Measurements from ENCODE around the gene LRP8. TPM values are rescaled to one million over a fixed set of nuclear protein-coding genes. Genes with fewer than 3 reads are reported as not detected.

The LRP8 gene
- total and polyA plus RNA-seq, 2 donors from 2014 or later, result 1.4 to 6.9 TPM

DNA sequence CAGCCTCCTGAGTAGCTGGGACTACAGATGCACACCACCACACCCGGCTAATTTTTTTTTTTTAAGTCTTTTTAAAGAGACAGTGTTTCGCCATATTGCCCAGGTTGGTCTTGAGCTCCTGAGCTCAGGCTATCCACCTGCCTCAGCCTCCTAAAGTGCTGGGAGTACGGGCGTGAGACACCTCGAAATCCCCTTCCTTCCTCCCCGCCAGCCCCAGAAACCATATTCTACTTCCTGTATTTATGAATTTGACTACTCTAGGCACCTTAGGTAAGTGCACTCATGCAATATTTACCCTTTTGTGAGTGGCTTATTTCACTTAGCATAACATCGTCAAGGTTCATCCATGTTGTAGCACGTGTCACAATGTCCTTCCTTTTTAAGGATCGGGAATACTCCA, 6.9 kb upstream of the LRP8 start:
- DNase-seq (peak in 2 of 5 donors; percentile 2 to 23), FAIRE-seq (no peak)
- H3K9me3 ChIP-seq (ENCODE audit: control insufficient read depth in 2 of 3, insufficient read depth in 1 of 3, low read length in 3 of 3), result no peaks in the 10 kb centered on the region
- TF ChIP-seq, protein P1, sequence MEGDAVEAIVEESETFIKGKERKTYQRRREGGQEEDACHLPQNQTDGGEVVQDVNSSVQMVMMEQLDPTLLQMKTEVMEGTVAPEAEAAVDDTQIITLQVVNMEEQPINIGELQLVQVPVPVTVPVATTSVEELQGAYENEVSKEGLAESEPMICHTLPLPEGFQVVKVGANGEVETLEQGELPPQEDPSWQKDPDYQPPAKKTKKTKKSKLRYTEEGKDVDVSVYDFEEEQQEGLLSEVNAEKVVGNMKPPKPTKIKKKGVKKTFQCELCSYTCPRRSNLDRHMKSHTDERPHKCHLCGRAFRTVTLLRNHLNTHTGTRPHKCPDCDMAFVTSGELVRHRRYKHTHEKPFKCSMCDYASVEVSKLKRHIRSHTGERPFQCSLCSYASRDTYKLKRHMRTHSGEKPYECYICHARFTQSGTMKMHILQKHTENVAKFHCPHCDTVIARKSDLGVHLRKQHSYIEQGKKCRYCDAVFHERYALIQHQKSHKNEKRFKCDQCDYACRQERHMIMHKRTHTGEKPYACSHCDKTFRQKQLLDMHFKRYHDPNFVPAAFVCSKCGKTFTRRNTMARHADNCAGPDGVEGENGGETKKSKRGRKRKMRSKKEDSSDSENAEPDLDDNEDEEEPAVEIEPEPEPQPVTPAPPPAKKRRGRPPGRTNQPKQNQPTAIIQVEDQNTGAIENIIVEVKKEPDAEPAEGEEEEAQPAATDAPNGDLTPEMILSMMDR (IDR thresholded peaks at IDR 0.05; ENCODE audit: borderline replicate concordance, extremely low read depth, insufficient read depth), result no peak
- intact Hi-C loops (cut with DNase I), result no loop called here
- no peaks in the 10 kb centered on the region for H3K4me1 ChIP-seq (ENCODE audit: control insufficient read depth in 2 of 3, insufficient read depth in 2 of 3, low read depth in 1 of 3, low read length in 3 of 3)
- H3K27me3 ChIP-seq (ENCODE audit: control insufficient read depth, insufficient read depth, low read length), result no peaks in the 10 kb centered on the region
- no peak overlapping the region for H3K9ac ChIP-seq (ENCODE audit: low read length in 3 of 3)
- no peaks in the 10 kb centered on the region for H3K36me3 ChIP-seq (ENCODE audit: control insufficient read depth in 2 of 3, insufficient read depth in 3 of 3, low read length in 3 of 3)
- H3K4me3 ChIP-seq (ENCODE audit: low read length in 3 of 3), result no peak overlapping the region
- H3K27ac ChIP-seq (ENCODE audit: low read depth in 2 of 2, low read length in 2 of 2), result no peak overlapping the region

DNA sequence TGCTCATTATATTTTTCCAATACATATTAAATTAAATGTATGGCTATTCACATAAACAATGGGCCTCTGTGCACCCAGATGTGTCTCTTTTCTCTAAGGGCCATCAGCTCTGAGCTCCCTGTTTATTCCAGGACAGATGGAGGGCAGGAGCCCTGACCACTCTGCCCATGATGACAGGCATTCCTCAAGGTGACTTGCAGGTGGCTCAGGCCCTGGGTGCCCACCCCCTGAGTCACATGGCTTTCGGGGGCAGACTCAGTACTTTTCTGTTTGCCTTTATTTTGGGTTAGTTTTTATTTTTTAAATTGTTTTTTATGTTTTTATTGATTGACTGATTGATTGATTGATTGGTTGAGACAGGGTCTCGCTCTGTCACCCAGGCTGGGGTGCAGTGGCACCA, 6.4 kb upstream of the LRP8 start:
- TF ChIP-seq, protein P1 (IDR thresholded peaks at IDR 0.05; ENCODE audit: borderline replicate concordance, extremely low read depth, insufficient read depth), result no peak
- intact Hi-C loops (cut with DNase I), result no loop called here
- DNase-seq (peak in 1 of 5 donors; percentile 18), FAIRE-seq (no peak)
- Histone ChIP-seq H3K27ac (ENCODE audit: low read depth in 2 of 2, low read length in 2 of 2) (no peak overlapping the region), H3K9me3 (ENCODE audit: control insufficient read depth in 2 of 3, insufficient read depth in 1 of 3, low read length in 3 of 3) (no peaks in the 10 kb centered on the region), H3K27me3 (ENCODE audit: control insufficient read depth, insufficient read depth, low read length) (no peaks in the 10 kb centered on the region), H3K4me1 (ENCODE audit: control insufficient read depth in 2 of 3, insufficient read depth in 2 of 3, low read depth in 1 of 3, low read length in 3 of 3) (no peaks in the 10 kb centered on the region), H3K4me3 (ENCODE audit: low read length in 3 of 3) (no peak overlapping the region), H3K36me3 (ENCODE audit: control insufficient read depth in 2 of 3, insufficient read depth in 3 of 3, low read length in 3 of 3) (no peaks in the 10 kb centered on the region), H3K9ac (ENCODE audit: low read length in 3 of 3) (no peak overlapping the region)

DNA sequence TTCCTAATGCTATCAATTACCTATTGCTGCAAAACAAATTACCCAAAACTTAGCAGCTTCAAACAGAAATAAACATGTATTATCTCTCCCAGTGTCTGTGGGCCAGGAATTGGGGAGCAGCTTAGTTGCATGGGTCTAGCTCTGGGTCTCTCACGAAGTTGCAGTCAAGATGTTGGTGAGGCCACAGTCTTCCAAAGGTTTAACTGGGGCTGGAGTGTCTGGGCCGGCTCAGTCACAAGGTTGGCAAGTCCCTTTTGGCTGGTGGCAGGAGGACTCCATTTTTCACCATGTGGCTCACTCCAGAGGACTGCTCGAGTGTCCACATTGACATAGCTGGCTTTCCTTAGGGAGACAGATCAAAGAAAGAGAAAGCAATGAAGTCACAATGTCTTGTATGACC, 5.0 kb upstream of the LRP8 start:
- DNase-seq (peak in 3 of 5 donors; percentile 8 to 17 (median 13)), FAIRE-seq (no peak)
- Histone ChIP-seq H3K36me3 (ENCODE audit: control insufficient read depth in 2 of 3, insufficient read depth in 3 of 3, low read length in 3 of 3) (no peaks in the 10 kb centered on the region), H3K4me3 (ENCODE audit: low read length in 3 of 3) (no peak overlapping the region), H3K4me1 (ENCODE audit: control insufficient read depth in 2 of 3, insufficient read depth in 2 of 3, low read depth in 1 of 3, low read length in 3 of 3) (no peaks in the 10 kb centered on the region), H3K9me3 (ENCODE audit: control insufficient read depth in 2 of 3, insufficient read depth in 1 of 3, low read length in 3 of 3) (no peaks in the 10 kb centered on the region), H3K27me3 (ENCODE audit: control insufficient read depth, insufficient read depth, low read length) (no peaks in the 10 kb centered on the region), H3K27ac (ENCODE audit: low read depth in 2 of 2, low read length in 2 of 2) (no peak overlapping the region), H3K9ac (ENCODE audit: low read length in 3 of 3) (no peak overlapping the region)
- intact Hi-C loops (cut with DNase I), result no loop called here
- TF ChIP-seq, protein P1 (IDR thresholded peaks at IDR 0.05; ENCODE audit: borderline replicate concordance, extremely low read depth, insufficient read depth), result no peak

DNA sequence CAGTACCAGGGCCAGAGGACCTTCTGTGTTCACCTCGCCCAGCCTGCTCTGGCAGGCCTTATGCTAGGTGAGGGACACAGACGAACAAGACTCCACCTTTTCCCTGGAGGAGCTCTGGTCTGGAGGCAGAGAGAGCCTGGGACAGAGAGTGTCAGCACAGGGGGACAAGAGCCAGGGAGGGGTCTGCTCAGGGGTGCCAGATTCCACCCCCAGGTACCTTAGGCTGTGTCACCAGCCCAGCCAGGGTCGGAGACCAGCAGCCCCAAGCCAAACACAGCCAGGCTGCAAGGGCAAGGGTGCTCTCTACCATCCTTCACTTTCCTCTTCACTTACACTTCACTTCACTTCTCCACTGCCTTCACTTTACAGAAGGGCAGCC, 4.3 kb upstream of the LRP8 start:
- no peaks in the 10 kb centered on the region for H3K9me3 ChIP-seq (ENCODE audit: control insufficient read depth in 2 of 3, insufficient read depth in 1 of 3, low read length in 3 of 3)
- H3K27ac ChIP-seq (ENCODE audit: low read depth in 2 of 2, low read length in 2 of 2), result no peak overlapping the region
- DNase-seq, result peak in 2 of 5 donors; percentile 30 to 44
- H3K4me1 ChIP-seq (ENCODE audit: control insufficient read depth in 2 of 3, insufficient read depth in 2 of 3, low read depth in 1 of 3, low read length in 3 of 3), result no peaks in the 10 kb centered on the region
- TF ChIP-seq, protein P1 (IDR thresholded peaks at IDR 0.05; ENCODE audit: borderline replicate concordance, extremely low read depth, insufficient read depth), result no peak
- H3K9ac ChIP-seq (ENCODE audit: low read length in 3 of 3), result no peak overlapping the region
- intact Hi-C loops (cut with DNase I), result no loop called here
- H3K27me3 ChIP-seq (ENCODE audit: control insufficient read depth, insufficient read depth, low read length), result no peaks in the 10 kb centered on the region
- no peak for FAIRE-seq
- H3K4me3 ChIP-seq (ENCODE audit: low read length in 3 of 3), result no peak overlapping the region
- no peaks in the 10 kb centered on the region for H3K36me3 ChIP-seq (ENCODE audit: control insufficient read depth in 2 of 3, insufficient read depth in 3 of 3, low read length in 3 of 3)

Data from kidney (tissue), 14 donors.